ENCODE results near the gene TIGD2.
"Not testable (repeated sequence)": the region's sequence is repeated elsewhere in the genome, so short reads cannot be mapped to it uniquely, and the experiment has no call there.

Gene TIGD2

DNA sequence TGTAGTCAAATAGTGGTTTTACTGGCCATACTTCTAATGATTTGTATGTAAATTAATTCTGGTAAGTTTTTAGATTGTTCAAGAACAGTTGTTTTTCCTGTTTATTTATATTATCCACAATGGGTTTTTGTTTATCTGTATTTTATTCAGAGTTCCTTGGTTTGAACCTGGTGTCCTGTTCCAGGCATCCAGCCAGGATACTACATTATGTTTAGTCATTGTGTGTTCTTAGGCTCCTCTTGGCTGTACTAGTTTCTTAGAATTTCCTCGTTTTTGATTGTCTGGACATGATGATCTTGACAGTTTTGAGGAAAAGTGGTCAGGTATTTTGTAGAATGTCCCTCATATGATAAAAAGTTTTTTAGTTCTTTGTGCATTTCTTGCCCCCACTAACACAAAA, 7.8 kb downstream of the TIGD2 start:
- no peak for DNase-seq (ENCODE audit: low read depth in 2 of 3, low spot score in 1 of 3)

DNA sequence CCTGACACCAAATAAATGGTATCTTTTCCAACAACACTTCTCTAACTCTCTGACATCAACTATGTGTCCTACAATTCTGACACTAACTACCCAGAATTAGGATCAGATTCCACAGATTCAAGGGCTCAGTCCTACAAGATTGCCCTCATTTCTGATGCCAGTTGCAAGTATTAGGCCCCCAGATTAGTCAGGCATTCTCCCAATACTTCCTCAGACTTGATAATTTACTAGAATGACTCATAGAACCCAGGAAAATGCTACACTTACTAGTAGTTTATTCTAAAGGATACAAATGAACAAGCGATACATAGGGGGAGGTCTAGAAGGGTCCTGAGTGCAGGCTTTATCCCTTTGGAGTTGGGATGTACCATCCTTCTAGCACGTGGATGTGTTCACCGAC, 8.5 kb downstream of the TIGD2 start:
- no peak for DNase-seq (ENCODE audit: low read depth in 2 of 3, low spot score in 1 of 3)

DNA sequence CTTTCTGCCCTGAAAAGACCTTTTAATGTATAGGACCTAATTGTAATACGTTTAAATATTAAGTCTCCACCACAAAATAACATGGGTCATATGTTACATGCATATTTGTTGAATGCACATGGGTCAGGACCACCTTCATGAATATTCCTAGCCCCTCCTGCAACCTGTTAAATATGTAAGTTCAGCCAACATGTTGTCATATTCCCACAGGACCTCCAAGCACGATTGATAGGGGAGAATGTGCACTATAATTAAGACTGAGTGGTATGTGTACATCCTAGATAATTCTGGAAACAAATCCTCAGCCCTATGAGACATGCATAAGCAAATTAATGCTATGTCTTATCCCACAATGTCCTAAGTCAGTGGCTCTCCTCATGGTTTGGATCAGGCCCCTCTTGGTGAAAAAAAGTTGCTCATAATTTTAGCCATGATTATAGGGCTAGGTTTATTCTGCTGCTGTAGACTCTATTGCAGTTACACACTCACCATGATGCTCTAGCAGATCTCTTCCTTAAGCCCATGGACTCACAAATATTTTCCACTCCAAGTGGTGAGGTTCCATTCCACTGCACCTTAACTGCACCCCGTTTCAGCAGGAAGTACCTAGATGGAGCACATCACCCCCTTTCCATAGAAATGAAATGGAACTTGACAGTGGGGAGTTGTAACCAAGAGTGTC, 10.2 kb downstream of the TIGD2 start:
- no peak for DNase-seq (ENCODE audit: low read depth in 2 of 3, low spot score in 1 of 3)

DNA sequence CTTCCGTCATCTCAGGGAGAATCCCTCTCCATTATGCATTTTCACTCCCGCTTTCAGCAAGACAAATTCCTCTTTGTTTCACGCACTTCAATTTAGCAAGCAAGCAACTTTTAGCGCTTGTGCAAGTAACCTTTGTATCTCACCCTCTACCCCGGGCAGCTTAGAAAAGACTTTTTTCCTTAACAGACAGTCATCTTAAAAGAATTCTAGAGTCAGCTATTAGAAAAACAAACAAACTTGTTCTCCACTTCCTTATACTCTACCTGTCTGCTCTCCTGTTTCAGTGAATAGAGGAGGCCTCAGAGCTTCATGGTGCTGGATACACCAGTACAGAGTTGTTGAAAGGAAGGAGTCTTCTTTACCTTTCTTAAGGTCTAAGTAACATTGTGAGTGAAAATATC, 12.1 kb downstream of the TIGD2 start:
- no peak for DNase-seq (ENCODE audit: low read depth in 2 of 3, low spot score in 1 of 3)

DNA sequence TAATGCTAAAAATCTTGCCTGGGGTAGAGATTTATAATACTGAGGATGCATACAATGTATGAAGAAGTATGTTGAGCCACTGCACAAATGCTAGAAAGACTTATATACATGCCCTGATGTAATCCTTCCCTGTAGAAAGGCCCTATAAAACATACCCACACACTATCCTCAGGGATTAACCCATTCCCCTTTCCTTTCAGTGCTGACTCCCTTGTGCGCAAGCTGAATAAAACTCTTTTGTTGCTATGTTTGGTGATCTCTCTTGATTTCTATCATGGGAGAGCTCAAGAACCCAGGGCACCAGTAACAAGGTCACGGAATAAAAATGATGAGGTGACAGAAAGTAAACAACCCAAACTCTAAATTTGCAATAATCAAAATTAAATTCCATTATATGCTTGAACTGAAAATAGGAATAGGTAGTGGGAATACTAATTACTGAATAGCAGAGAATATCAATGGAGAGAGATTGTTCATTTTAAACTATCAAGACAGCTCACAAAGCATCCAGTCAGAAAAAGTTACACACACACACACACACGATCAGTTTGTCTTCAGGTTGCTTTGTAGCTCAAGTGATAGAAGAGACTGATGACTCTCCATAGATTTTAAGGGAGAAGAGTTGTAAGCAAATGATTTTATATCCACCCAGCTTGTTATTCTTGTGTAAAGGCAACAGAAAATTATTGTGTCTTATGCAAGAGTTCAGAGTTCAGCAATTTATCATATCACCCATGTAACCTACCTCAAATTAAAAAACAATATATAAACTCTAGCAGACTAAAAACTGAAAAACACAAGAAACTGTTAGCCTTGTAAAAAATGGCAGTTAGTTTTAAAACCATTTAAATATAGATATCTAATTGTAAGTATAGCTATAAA, 14.8 kb downstream of the TIGD2 start:
- no peak for DNase-seq (ENCODE audit: low read depth in 2 of 3, low spot score in 1 of 3)

DNA sequence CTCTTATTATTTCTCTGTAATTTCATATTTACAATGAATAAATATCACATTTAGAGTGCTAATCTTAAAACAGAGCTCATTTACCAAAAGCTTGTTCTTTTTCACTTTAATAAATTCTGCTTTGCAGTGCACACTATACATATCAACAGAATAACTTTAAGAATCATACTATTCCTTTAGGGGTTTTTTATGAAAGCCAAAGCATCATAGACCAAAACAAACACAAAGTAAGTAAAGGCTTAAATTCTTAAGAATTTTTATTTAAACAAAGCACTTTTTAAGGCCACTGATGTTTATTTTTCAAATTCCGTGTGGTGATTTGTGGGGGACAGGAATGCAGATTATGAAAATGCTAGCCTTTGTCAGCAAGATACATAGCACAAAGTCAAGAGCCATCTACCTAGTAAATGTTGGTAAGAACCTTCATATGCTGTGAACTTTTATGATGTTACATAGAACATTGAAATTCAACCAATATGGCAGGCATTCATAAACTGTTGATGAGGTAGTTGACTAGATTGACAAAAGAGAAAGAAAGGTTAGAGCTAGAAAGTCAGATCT, 17.8 kb downstream of the TIGD2 start:
- DNase-seq (ENCODE audit: low read depth in 2 of 3, low spot score in 1 of 3), result no peak

DNA sequence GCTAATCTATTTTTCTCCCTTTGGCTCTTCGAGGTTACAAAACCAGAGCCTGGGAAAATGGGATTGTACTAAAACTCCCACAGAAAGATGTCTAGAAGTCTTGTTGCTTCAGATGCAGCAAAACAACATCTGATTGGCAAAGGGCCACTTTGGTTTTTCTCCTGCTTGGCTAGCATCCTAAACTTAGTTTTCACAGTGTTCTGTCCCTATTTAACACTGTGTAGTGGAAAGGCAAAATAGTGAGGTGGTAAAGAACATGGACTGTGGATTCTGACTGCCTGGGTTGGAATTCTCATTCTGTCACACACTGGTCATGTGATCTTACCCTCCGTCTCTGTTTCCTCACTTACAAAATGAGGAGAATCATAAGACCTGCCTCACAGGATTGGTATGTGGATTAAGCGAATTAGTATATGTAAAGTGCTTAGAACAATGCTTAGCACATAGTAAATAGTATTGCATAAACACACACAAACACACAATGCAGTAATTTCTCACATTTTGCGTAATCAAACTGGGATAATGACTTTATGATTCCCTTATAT, 23.5 kb downstream of the TIGD2 start:
- no peak for DNase-seq (ENCODE audit: low read depth in 2 of 3, low spot score in 1 of 3)

DNA sequence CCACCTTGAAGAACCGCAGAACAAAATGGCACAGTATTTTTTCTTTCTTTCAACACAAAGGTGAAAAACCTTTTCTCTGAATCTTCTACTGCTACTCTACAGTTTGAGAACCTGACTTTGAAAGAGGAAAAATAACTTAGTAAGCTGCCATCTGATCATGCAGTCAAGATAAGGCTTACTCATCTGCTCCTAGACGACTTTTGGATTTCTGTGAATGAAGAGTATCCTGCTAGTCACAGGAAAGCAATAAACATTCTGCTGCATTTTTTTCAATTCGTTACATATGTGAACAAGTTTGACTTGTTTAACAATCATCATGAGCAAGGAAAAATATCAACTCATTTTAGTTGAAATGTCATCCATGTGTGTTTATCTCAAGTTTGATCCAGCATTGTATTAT, 25.2 kb downstream of the TIGD2 start:
- no peak for DNase-seq (ENCODE audit: low read depth in 2 of 3, low spot score in 1 of 3)

DNA sequence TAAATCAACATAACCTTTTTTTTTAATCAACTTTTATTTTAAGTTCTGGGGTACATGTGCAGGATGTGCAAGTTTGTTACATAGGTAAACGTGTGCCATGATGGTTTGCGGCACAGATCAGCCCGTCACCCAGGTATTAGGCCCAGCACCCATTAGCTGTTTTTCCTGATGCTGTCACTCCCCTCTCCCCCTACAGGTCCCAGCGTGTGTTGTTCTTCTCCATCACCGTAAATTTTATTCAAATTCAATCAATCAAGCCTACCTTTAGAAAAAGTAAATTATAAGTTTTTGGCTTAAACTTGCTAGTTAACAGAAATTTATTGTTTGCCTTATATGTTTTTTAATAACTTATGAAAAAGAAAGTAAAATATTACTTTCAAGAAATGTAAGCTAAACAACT, 25.9 kb downstream of the TIGD2 start:
- DNase-seq (ENCODE audit: low read depth in 2 of 3, low spot score in 1 of 3), result no peak

DNA sequence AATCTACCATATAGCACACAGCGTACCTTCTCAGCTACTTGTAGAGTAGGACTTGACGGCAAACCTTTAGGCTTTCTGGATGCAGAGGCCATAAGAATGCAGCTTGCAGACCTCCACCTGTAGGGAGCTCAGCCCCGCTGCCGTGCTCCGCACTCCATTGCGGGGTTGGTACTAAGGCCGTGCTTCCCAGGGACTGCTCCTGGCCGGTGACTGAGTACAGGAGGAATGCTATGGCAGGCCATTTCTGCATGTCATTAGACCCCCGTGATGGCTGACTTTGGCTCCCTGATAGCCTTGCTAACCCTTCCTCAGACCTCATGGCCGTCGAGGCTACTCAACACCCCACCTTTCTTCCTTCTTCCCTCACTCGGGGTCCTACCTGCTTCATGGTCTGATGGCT, 26.4 kb downstream of the TIGD2 start:
- DNase-seq (ENCODE audit: low read depth in 2 of 3, low spot score in 1 of 3), result no peak

DNA sequence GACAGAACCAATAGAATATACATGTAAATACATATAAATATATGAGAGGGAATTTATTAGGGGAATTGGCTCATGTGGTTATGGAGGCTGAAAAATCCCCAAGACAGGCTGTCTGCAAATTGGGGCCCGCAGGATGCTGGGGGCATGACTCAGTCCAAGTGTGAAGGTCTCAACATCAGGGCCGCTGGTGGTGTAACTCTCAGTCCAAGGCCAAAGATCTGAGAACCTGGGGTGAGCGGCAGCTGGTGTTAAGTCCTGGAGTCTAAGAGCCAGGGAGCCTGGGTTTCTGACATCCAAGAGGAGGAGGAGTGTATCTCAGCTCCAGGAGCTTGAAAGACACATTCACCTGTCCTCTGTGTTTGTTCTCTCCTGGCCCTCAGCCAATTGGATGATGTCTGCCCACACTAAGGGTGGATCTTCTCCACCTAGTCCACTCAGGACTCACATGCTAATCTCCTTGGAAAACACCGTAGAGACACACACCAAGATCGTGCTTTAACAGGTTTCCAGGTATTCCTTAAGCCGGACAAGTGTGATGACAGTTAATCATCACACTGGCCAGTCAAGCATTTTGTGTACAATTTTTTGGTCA, 28.9 kb downstream of the TIGD2 start:
- DNase-seq (ENCODE audit: low read depth in 2 of 3, low spot score in 1 of 3), result no peak

DNA sequence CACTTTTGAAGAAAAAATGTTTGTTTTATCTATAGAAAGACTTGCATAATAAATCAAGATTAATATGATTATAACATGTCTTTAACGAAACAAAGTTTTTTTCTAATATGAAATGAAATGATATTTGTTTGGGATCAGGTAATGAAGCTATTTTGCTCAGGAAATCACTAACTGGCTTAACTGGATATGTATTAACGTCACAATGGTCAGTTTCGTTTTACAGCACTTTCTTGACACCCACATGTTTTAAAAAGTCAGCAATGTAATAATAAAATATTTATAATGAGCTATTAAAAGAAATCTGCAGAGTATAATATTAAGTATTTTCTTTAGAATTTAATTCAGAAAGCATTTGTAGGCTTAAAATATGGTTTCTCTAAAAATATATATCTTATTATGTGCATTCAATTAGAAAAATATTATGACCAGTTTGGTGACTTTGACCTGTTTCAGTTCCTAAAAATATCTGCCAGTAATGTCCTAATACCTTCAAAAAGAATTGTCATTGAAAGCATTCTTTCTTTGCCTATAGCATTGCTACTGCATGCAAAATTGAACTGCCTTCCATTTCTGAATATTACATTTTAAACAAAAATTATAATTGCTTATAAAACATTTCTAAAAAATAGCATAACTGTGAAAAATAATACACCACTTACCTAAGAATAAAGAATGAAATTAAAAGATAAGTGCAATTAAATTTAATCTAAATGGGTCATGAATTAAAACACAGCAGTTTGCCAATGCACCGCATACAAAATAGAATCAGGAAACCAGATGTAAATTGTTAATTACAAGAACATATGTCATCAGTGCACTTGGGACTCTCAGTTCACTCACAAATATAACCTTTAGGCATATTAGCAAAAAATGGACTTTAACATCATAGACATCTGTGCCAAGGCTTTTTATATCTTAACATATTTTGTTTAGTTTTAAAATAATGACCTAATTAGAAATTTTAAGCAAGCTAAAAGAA, 31.6 kb downstream of the TIGD2 start:
- DNase-seq (ENCODE audit: low read depth in 2 of 3, low spot score in 1 of 3), result no peak

DNA sequence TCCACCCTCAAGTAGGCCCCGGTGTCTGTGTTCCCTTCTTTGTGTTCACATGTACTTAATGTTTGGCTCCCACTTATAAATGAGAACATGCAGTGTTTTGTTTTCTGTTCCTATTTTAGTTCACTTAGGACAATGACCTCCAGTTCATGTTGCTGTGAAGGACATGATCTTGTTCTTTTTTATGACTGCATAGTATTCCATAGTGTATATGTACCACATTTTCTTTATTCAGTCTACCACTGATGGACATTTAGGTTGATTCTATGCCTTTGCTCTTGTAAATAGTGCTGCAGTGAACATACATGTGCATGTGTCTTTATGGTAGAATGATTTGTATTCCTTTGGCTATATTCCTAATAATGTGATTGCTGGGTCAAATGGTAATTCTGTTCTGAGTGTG, 33.3 kb downstream of the TIGD2 start:
- not testable (repeated sequence) for DNase-seq (ENCODE audit: low read depth in 2 of 3, low spot score in 1 of 3)

DNA sequence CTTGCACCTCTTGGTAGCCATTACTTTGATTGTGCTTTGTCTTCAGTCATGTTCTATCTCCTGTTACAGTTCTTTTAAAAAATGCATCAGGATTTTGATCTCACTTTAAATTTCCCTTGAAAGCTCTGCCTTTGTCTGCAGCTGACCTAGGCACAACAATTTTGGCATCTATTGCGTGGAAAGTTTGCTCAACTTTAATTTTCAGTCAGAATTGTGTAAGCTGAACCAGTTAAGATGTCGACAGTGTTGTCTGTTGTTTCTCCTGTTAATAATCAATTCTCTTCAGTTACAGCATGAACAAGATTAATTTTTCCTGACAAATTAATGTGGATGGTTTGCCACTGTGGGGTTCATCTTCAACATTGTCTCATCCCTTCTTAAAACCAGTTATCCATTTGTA, 34.9 kb downstream of the TIGD2 start:
- no peak for DNase-seq (ENCODE audit: low read depth in 2 of 3, low spot score in 1 of 3)

DNA sequence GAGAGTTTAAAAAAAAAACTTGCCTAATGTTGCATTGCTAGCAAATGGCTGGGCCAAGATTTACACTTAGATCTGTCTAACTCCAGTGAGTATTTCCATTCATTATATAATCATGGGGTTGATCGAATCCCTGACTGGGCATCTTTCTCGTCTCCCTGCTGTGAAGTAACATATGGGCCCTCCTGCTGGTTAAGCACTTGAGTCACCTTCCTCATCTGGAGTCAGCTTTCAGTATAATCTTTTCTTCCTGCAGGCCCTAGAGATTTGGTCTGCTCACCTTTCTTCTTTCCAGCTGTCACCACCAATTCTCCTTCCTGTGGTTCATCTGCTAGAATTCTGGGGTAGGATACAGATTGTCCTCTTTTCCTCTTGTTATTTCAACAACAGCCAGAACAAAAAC, 41.6 kb downstream of the TIGD2 start:
- no peak for DNase-seq (ENCODE audit: low read depth in 2 of 3, low spot score in 1 of 3)

DNA sequence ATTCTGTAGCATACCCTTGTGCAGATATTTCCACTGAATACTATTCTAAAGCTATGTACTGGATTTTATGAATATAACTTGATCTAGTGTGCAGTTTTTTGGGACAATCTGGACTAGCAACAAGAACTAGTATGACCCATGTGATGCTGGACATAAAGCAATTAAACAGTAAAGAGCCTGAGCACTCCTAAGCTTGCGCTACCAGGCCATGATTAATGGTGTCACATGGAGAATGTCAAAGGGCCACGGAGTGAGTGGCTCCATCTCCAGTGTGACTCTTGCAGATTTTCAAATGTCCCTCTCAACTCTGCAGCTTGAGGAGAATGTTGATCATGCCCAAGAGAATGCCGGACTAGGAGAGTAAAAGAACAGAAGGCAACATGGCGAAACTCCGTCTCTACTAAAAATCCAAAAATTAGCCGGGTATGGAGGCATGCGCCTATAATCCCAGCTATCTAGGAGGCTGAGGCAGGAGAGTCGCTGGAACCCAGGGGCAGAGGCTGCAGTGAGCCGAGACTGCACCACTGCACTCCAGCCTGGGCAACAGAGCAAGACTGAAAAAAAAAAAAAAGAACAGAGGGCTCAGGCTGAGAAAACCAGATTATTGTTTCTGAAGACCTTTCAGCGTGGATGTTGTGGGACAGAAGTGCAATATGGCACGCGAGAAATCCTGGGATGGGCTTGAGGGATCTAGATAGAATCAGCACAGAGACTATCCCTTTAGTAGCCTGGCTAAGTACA, 45.0 kb downstream of the TIGD2 start:
- DNase-seq (ENCODE audit: low read depth in 2 of 3, low spot score in 1 of 3), result no peak

DNA sequence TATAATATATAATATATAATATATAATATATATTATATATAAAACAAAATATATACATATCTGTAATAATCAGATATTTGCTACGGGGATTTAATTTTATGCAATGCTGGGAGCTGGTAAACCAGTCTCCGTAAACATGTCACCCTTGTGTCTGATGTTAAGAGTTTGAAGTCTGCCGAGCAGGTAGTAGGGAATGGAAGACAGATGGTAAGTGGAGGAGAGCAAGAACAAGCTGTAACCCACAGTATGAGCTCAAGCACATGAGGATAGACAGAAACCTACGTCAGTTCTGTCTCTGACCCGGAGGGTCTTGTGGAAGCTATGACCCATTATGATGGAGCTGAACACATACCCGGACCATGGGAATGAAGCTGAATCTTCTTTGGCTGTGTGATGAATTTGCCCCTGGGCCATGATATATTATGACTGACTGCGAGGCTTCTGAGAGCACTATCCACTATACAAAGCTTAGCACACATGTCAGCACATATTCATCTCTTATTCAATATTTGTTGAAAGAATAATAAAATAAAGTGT, 46.2 kb downstream of the TIGD2 start:
- no peak for DNase-seq (ENCODE audit: low read depth in 2 of 3, low spot score in 1 of 3)

DNA sequence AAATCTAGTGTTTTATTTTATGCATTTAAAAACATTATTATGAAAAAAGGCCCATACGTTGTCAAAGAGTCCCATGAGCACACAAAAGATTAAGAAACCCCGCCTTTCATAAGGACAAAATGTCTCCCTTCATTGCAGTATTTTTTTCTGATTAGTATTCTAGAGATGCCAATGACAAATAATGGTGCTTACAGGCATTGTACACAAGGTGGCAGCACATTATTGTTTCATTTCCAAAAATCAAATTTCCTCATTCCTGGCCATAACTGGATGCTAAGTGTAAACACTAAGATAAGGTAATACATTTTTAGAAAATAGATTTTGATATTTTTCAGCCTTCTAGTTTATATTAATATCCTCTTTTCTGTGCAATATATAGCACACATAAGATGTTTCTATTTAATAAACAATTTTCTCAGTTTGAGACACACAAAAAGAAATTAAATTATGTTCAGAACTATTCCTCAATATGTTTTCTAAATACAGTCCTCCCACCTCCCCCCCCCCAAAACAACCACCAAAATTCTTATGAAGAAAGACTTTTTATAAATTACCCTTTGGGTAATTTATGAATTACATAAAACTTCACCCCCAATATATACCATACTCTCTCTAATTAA, 47.7 kb downstream of the TIGD2 start:
- no peak for DNase-seq (ENCODE audit: low read depth in 2 of 3, low spot score in 1 of 3)

DNA sequence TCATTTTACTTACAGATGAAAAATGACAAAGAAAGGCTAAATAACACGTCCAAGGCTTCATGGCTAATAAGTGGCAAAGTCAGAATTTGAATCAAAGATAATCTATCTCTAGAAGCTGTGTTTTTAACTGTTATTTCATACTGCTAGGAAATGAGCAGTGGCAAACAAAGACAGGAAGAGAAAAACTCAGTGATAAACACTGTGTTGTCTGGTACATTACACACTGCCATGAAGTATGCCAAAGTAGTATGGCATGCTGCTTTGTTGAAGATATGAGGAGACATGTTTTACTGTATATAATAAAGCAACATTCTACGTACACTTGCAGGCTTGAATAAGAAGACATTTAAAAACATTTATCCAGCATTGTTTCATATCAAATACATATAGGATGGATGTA, 49.5 kb downstream of the TIGD2 start:
- no peak for DNase-seq (ENCODE audit: low read depth in 2 of 3, low spot score in 1 of 3)
